Lower leg skin (tissue), 4 donors: ENCODE measurements around the gene BPIFA1. TPM values are rescaled to one million over a fixed set of nuclear protein-coding genes. Genes with fewer than 3 reads are reported as not detected.

Source experiments
- DNase-seq, 2 donors: peaks; one replicate each; pipeline ENCODE4 v3.0.0-alpha.2; 2019; ENCODE audit warnings: low spot score in 2 of 2
- H3K4me3 ChIP-seq: fragments of 200-600 bp; sonication (generic); 2 replicates; pipeline ENCODE4 v1.5.1; 2017; ENCODE audit warnings: mild to moderate bottlenecking, low read depth; ENCODE audit not compliant: poor library complexity, severe bottlenecking
- CTCF ChIP-seq, 3 donors: fragments of 450-650 bp; IDR thresholded peaks; one replicate each; pipeline ENCODE4 v1.5.1; 2016; ENCODE audit warnings: antibody characterized with exemption in 3 of 3, mild to moderate bottlenecking in 3 of 3, moderate library complexity in 2 of 3
- POLR2A ChIP-seq, 2 donors: fragments of 450-650 bp; IDR thresholded peaks; one replicate each; pipeline ENCODE4 v1.6.1; 2016 to 2017; ENCODE audit warnings: antibody characterized with exemption in 2 of 2, mild to moderate bottlenecking in 1 of 2, moderate library complexity in 1 of 2
- WGBS, 2 donors: methylation state at CpG; one replicate each; pipeline ENCODE4 v1.1.5; 2018; 5-methylcytosine and 5-hydroxymethylcytosine counted together
- intact Hi-C: fragments of 100-400 bp; cut with DNase I; formaldehyde crosslinking; loops from one replicate; pipeline ENCODE4 v1.15.0; 2023; ENCODE audit warnings: low total_unique reads
- total RNA-seq, 4 donors: library from RNA; depleted of rRNA; stranded (reverse); fragments of >200 nt; gene quantifications; one replicate each; pipeline ENCODE4 v1.1.0, GENCODE V29; 2016

Gene BPIFA1
- total RNA-seq, 4 donors from 2014 or later: not detected

- WGBS, 2 donors: 78 to 90% methylated on average over 3 of the region's 3 CpGs
- TF ChIP-seq POLR2A (IDR thresholded peaks at IDR 0.05) (no peak), CTCF (IDR thresholded peaks at IDR 0.05) (no peak)
- intact Hi-C loops: no loop called here
- no peak for DNase-seq
- no peak overlapping the region for H3K4me3 ChIP-seq
Measured at GRCh38 chr20:33199026-33199425, 36.8 kb upstream of the BPIFA1 start.

- WGBS, 2 donors: 61 to 62% methylated on average over 4 of the region's 4 CpGs
- DNase-seq: no peak
- H3K4me3 ChIP-seq: no peak overlapping the region
- TF ChIP-seq POLR2A (IDR thresholded peaks at IDR 0.05) (no peak), CTCF (IDR thresholded peaks at IDR 0.05) (no peak)
- intact Hi-C loops: no loop called here
Measured at GRCh38 chr20:33202451-33202850, 33.3 kb upstream of the BPIFA1 start.

GRCh38 chr20:33203444-33203843 is 32.4 kb upstream of the BPIFA1 start:
- no peak for DNase-seq
- intact Hi-C loops: no loop called here
- WGBS, 2 donors: 83 to 91% methylated on average over 3 of the region's 3 CpGs
- H3K4me3 ChIP-seq: no peak overlapping the region
- TF ChIP-seq CTCF (IDR thresholded peaks at IDR 0.05): no peak
- TF ChIP-seq POLR2A (IDR thresholded peaks at IDR 0.05): no peak

GRCh38 chr20:33209789-33210188 is 26.0 kb upstream of the BPIFA1 start:
- no peak for DNase-seq
- intact Hi-C loops: no loop called here
- H3K4me3 ChIP-seq: no peak overlapping the region
- 4 to 7% methylated on average over 13 of the region's 13 CpGs for WGBS, 2 donors
- TF ChIP-seq CTCF (IDR thresholded peaks at IDR 0.05) (no peak), POLR2A (IDR thresholded peaks at IDR 0.05) (no peak)

- DNase-seq: no peak
Measured at GRCh38 chr20:33210371-33210770, 25.4 kb upstream of the BPIFA1 start.

More at GRCh38 chr20:33210371-33210770, 25.4 kb upstream of the BPIFA1 start:
- WGBS, 2 donors: 18 to 48% methylated on average over 1 of the region's 1 CpG
- TF ChIP-seq CTCF (IDR thresholded peaks at IDR 0.05) (no peak), POLR2A (IDR thresholded peaks at IDR 0.05) (no peak)
- no peak overlapping the region for H3K4me3 ChIP-seq
- intact Hi-C loops: no loop called here
